Sciatic nerve (tissue), 2 donors: ENCODE data around the gene ZBTB44. TPM values are rescaled to one million over a fixed set of nuclear protein-coding genes. Genes with fewer than 3 reads are reported as not detected.

Experiments
- ATAC-seq: fragments of 200-7000 bp; cut with Tn5 transposase; one replicate; pipeline ENCODE4 v1.9.1; 2020; ENCODE audit warnings: mild to moderate bottlenecking, moderate library complexity
- DNase-seq: peaks from one replicate; pipeline ENCODE4 v3.0.0-alpha.2; 2020; ENCODE audit warnings: low spot score
- intact Hi-C: fragments of 100-400 bp; cut with DNase I; formaldehyde crosslinking; loops from one replicate; pipeline ENCODE4 v1.14.2; 2022
- total RNA-seq: library from RNA; stranded (reverse); fragmentation: NEBNext Ultra II Directional; extraction: Animal tissue kit (Norgen Biotek cat#: 25700); gene quantifications from one replicate; pipeline ENCODE4 v1.2.1, GENCODE V29; 2021
- donor health status: DM: no; HTN: no; CAD: no.
- donor health status: DM: no; HTN: no; CAD: no.

ZBTB44 gene
- total RNA-seq, 1 donor from 2014 or later = 61.3 TPM

- intact Hi-C loops = no loop called here
- DNase-seq (no peak), ATAC-seq (no peak)
Observed at GRCh38 chr11:130189492-130190210, 125.1 kb downstream of the ZBTB44 start.

DNA sequence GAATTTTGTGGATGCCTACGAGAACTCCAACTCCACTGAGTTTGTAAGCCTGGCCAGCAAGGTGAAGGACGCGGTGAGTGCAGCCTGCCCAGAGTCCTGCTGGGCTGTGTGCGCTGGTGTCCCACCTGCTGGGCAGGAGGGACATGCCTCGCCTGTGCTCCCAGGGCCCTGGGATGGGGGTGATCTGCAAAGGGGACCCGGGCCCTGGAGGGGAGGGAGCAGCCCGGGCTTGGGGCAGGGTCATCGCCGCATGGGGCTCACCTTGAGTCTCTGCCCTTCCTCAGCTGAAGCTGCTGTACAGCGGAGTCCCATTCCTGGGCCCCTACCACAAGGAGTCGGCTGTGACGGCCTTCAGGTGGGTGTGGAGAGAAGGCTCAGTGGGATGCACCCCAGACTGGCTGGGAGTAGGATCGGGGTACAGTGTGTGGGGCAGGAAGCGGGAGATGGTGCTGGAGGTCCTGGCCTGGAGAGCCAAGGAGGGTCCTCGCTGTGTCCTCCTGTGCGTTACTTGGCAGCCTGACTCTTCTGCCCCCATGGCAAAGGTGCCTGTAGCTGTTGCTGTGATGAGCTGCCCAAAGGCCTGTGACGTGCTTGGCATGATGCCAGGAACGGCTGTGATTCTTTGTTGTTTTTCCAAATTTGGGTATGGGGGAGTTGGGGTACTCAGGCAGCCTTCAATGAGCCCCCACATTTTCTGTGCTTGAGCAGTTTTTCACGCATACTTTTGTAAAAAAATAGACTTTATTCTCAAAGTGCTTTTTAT is 126.0 kb downstream of the ZBTB44 start:
- DNase-seq = no peak
- ATAC-seq = no peak
- intact Hi-C loops = no loop called here

DNA sequence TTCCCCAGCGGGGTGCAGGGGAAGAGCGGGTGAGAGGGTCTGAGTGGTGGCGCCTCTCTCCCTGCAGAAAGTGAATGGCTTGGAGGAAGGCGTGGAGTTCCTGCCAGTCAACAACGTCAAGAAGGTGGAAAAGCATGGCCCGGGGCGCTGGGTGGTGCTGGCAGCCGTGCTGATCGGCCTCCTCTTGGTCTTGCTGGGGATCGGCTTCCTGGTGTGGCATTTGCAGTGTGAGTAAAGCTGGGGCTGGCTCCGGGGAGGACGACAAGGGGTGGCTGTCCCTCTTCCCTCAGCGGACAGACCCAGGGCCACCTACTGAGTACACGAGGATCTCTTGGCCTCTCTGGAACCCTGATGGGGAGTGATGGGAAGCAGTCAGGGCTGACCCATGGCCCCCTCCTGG is 126.7 kb downstream of the ZBTB44 start:
- intact Hi-C loops = no loop called here
- ATAC-seq (no peak), DNase-seq (no peak)

DNA sequence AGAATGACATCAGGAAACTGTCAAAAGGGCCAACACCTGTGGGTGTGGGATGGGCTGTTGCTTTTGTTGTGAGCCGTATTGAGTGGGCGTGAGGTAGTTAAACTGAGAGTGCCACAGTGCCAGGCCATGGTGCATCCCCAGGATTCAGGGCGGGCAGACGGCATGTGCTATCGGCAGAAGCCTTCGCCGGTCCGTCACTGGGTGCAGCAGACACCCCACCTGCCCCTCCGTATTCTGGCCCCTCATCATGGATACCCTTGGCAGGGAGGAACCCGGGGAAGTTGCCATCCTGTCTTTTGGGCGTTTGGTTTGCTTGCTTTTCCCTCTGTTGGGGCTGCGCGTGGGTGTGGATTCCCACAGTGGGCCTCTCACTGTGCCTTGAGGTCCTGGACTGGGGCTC is 127.6 kb downstream of the ZBTB44 start:
- intact Hi-C loops = no loop called here
- no peak for DNase-seq
- ATAC-seq = no peak

- DNase-seq (no peak), ATAC-seq (no peak)
- intact Hi-C loops = no loop called here
Observed at GRCh38 chr11:130183878-130184610, 130.7 kb downstream of the ZBTB44 start.

DNA sequence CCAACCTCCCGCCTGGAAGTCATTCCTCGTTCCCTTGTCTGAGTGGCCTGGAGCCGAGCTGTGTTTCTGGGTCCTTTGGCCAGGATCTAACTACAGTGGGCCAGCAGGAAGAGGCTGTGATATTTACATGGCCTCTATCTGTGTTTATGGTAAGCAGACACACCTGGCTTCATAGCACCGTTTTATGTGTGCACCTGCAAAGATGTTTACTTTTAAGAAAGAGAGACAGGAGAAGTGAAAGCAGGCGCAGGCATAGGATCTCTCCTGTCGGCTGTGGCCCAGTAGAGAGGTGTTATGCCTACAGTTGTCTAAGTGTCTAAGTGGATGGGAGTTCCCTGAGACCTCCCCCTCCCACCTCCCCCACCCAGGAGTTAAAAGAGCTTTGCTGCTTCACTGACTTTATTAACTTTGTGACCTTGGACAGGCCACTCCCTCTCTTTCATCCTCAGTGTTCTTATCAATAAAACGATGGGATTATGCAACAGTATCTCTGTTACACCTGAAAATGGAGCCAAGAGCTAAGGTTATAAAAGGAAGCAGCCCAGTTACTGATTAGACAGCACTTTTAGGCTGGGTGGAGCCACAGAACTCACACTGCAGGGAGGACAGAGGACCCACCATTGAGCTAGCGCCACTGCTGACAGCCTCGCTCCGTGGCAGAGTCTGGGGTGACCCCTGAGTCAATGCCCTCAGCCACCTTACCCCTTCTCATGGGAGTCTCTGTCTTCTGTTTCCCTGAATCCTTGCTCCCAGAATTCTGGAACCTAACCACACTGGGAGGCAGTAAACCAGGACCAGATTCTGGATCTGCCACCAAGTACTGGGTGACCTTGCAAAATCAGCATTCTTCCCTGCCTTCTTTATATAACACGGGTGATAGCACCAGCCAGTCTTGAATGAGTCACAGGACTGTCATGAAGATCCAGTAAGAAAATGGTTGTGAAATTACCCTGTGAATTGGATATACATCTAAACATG is 133.1 kb downstream of the ZBTB44 start:
- intact Hi-C loops = no loop called here
- ATAC-seq = no peak

DNA sequence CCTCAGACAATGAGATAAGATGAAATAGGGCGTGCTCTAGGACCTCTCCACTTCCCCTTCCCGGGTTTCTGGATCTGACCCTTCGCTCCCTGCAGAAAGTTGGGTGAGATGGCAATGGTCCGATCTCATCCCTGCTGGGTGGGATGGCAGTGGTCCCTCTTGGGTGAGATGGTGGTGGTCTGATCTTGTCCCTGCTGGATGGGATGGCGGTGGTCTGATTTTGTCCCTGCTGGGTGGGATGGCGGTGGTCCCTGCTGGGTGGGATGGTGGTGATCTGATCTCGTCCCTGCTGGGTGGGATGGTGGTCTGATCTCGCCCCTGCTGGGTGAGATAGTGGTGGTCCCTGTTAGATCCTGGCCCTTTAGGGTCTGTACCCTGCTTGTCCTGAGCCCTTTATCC is 133.8 kb downstream of the ZBTB44 start:
- ATAC-seq = no peak

More for the DNA sequence above, 133.1 kb downstream of the ZBTB44 start:
- DNase-seq = no peak

DNA sequence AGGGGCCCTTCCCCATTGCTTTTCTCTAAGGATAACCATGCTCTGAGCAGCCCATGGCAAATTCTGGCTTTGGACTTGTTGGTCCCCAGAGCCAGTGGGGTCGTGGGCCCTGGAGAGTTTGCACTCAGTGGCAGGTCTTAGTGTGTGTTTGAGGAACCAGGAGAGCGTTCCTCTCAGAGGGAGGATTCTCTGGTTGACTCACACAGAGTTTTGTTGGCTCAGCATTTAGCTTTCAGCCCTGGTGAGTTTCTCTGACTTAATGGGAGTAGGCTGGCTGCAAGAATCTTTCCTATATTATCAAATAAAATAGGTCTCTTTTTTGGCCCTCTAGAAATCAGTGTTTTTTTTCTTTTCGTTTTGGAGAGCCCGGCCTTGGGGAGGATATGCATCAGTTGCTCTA is 134.2 kb downstream of the ZBTB44 start:
- intact Hi-C loops = no loop called here
- ATAC-seq = peak; percentile 57

More for the DNA sequence above, 133.8 kb downstream of the ZBTB44 start:
- intact Hi-C loops = no loop called here
- DNase-seq = no peak

GRCh38 chr11:130179396-130180306 is 135.1 kb downstream of the ZBTB44 start:
- intact Hi-C loops = no loop called here
- DNase-seq = no peak
- peak; percentile 37 for ATAC-seq

More for the DNA sequence above, 134.2 kb downstream of the ZBTB44 start:
- DNase-seq = no peak

DNA sequence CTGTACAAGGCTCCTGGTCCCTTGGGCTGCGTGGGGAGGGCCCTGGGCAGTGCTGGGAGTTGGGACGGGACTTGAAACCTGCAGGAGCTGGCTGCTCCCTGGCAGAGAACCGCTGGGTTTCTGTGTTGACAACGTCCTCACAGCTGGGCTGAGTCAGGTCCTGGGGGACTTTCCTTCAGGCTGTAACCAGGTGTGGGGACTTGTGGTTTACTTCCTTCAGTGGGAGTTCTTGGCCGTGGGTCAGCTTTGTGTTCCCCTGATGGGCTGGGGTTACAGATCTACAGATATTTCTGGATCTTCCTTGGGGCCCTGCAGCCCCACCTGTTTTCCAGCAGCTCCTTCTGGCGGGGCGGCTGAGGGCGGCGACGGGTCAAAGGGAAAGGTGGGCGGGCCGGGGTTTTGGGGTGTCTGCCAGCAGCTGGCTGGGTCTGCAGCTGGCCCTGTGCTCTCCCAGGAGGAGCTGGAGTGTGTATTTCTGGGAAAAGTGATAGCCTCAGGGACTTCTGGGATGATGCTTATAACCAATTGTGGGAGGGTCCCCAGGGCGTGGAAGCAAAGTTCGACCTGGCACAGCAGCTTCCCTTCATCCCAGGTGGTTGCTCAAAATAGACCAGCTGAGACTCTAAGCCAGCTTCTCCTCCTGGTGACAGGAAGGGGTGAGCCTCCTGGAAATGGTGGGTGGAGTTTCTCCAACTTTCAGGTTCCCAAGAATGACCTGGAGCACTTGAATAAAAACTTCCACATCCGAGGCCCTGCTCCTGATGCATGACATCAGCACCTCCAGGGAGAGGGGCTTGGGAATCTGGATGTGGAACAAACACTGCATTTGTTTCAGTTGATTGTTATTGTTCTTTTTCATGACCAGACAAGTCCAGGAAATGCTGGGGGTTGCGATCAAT is 136.0 kb downstream of the ZBTB44 start:
- intact Hi-C loops = no loop called here
- ATAC-seq (peak; percentile 78), DNase-seq (no peak)

DNA sequence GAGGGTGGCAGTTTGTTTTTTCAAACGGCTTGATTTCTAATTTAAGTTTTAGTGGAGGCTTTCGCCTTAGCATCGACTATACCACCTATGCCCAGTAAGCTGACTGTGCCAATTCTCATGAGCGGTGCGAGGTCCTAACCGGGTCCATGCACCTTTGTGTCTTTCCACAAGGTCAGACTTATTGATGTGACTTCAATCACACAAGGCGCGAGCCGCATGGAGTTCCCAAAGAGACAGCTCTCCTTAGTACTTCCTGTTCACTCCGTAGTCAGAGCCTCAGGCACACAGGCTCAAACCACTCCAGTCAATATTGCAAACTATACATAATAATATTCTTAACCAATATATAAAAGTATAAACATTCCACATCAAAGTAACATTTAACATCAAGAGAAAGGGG is 136.9 kb downstream of the ZBTB44 start:
- ATAC-seq = no peak
- intact Hi-C loops = no loop called here
- DNase-seq = no peak

Other genes starting within 250 kb of the ZBTB44 start
- gene APLP2, start 245.0 kb downstream of the ZBTB44 start, total RNA-seq = 222 TPM
- gene ST14, start 155.1 kb downstream of the ZBTB44 start, total RNA-seq = 2.8 TPM
- gene ADAMTS8, start 113.7 kb upstream of the ZBTB44 start, total RNA-seq = 4.1 TPM
- gene ADAMTS15, start 133.7 kb upstream of the ZBTB44 start, total RNA-seq = 6.4 TPM